Heart left ventricle (tissue), 16 donors: Measurements from ENCODE around the gene LILRB1. TPM values are rescaled to one million over a fixed set of nuclear protein-coding genes. Genes with fewer than 3 reads are reported as not detected.

Experiments used
- ATAC-seq, 4 donors: fragments of 200-7000 bp; cut with Tn5 transposase; one replicate each; pipeline ENCODE4 v1.9.1; 2020 to 2022; ENCODE audit warnings: moderate library complexity in 4 of 4, mild to moderate bottlenecking in 3 of 4, moderate number of reproducible peaks in 1 of 4
- DNase-seq, 5 donors: peaks; one replicate each; pipeline ENCODE4 v3.0.0-alpha.2; 2020
- H3K27ac ChIP-seq, 12 donors: fragments of 200-600 bp; sonication (generic) in 4 of 12; one replicate each; pipeline versions ENCODE4 v1.5.0 to v1.8.0; 2016 to 2022; ENCODE audit warnings: mild to moderate bottlenecking in 2 of 12
- H3K27me3 ChIP-seq, 9 donors: fragments of 200-600 bp; sonication (generic) in 2 of 9; one replicate each; pipeline versions ENCODE4 v1.5.1 to v1.8.0; 2016 to 2022; ENCODE audit warnings: mild to moderate bottlenecking in 3 of 9
- H3K36me3 ChIP-seq, 9 donors: fragments of 200-600 bp; sonication (generic) in 2 of 9; one replicate each; pipeline versions ENCODE4 v1.5.0 to v1.8.0; 2018 to 2022; ENCODE audit warnings: mild to moderate bottlenecking in 2 of 9
- H3K4me1 ChIP-seq, 12 donors: fragments of 200-600 bp; sonication (generic) in 4 of 12; one replicate each; pipeline versions ENCODE4 v1.5.0 to v1.8.0; 2016 to 2022; ENCODE audit warnings: mild to moderate bottlenecking in 3 of 12
- H3K4me3 ChIP-seq, 12 donors: fragments of 200-600 bp; sonication (generic) in 4 of 12; one replicate each; pipeline versions ENCODE4 v1.5.0 to v1.8.0; 2017 to 2022; ENCODE audit warnings: mild to moderate bottlenecking in 9 of 12, moderate library complexity in 4 of 12
- H3K9me3 ChIP-seq, 12 donors: fragments of 200-600 bp; sonication (generic) in 4 of 12; one replicate each; pipeline versions ENCODE4 v1.5.0 to v1.8.0; 2016 to 2022; ENCODE audit warnings: mild to moderate bottlenecking in 1 of 12
- POLR2A ChIP-seq, 2 donors: fragments of 450-650 bp; IDR thresholded peaks; one replicate each; pipeline ENCODE4 v1.6.1; 2017; ENCODE audit warnings: antibody characterized with exemption in 2 of 2, mild to moderate bottlenecking in 2 of 2, moderate library complexity in 2 of 2
- WGBS, 4 donors: extraction: QIAGEN DNeasy Blood & Tissue Kit in 2 of 4; methylation state at CpG; one replicate each; pipeline versions ENCODE4 v1.1.5 to v1.1.7; 2013 to 2018; 5-methylcytosine and 5-hydroxymethylcytosine counted together
- intact Hi-C, 10 donors: fragments of 100-400 bp; cut with DNase I; formaldehyde crosslinking; loops; one replicate each; pipeline versions ENCODE4 v1.11.1 to v1.14.2; 2022
- polyA plus RNA-seq, 2 donors: library from polyadenylated mRNA; stranded (reverse); fragments of 200-250 nt; gene quantifications; one replicate each; pipeline ENCODE4 v1.2.3, GENCODE V29; 2013
- total RNA-seq, 9 donors: library from RNA; depleted of rRNA in 2 of 9; stranded (reverse); fragments of >200 nt in 2 of 9; fragmentation: NEBNext Ultra II Directional in 3 of 9; extraction: Animal tissue kit (Norgen Biotek cat#: 25700) in 3 of 9; gene quantifications; one replicate each; pipeline versions ENCODE4 v1.1.0 to v1.2.4, GENCODE V29; 2016 to 2023
- TF ChIP-seq, protein P1 (sequence below), 12 donors: fragments of 200-600 bp; sonication (generic) in 4 of 12; IDR thresholded peaks; one replicate each; pipeline versions ENCODE4 v1.5.0 to v1.8.0; 2018 to 2022; ENCODE audit warnings: antibody characterized with exemption in 12 of 12, mild to moderate bottlenecking in 5 of 12
- donor health status: ischemic (EF 13 %, LVEDD 7.1; RV severe dilation, severe dysfunction).
- donor health status: healthy with polysubstance abuse.
- donor health status: DM: no; HTN: yes; CAD: no.
- donor health status: DM: no; HTN: no; CAD: no.
- donor health status: ischemic (EF 25% LVEDD 6.9; RV normal size, moderate dysfunction).
- donor health status: ischemic (EF 25% LVEDD 5.7; RV mildly dilated, moderate dysfunction).
- donor health status: healthy.
- donor health status: DM: yes; HTN: yes; CAD: no.
- donor health status: ischemic (EF 35%, LVEDD 5.7; RV mildly dilated, moderate dysfunction).
- donor health status: nonischemic (EF 11% LVEDD 7.7; RV severe dilation, severe dysfunction).
- donor health status: DM: yes; HTN: yes; CAD: no.
- donor health status: PGD.
- donor health status: ischemic (EF 29% LVEDD 5.4; RV normal size, mild dysfunction).
- donor health status: nonischemic (EF 23%, LVEDD 6.1; RV moderate dilation, normal function).

LILRB1 gene
- total and polyA plus RNA-seq, 11 donors = 0.16 to 35.6 (median 1.0) TPM

DNA sequence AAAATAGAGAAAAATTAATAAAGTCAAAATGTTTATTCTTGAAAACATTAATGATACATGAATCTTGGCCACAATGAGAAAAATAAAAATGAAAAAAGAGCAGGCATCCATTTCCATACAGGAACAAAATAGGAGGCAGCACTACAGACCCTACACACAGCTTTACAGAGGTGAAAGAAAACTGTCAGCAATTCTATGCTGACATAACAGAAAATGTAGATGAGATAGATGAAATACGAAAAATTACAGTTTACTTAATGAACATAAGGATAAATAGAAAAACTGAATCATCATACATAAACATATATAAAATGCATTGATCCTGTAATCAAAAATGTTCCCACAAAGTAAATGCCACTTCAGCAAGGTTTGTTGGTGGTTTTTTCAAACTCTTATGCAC lies 38.1 kb downstream of the LILRB1 start:
- H3K36me3 ChIP-seq = peaks cover 0 to 20% (median 0%) of the 10 kb centered on the region in 9 donors
- H3K4me3 ChIP-seq = no peak overlapping the region
- intact Hi-C loops = loop anchor here in 1 of 10 donors (10.0 kb wide), 1 partner anchor 256 kb away; no protein-coding TSS in a partner anchor
- no peak for ATAC-seq
- H3K9me3 ChIP-seq = peaks cover 0 to 27% (median 11%) of the 10 kb centered on the region in 12 donors
- H3K4me1 ChIP-seq = peaks cover 0 to 16% (median 0%) of the 10 kb centered on the region in 12 donors
- 44 to 57% (median 52%) methylated on average over 1 of the region's 1 CpG for WGBS, 4 donors
- H3K27ac ChIP-seq = no peak overlapping the region
- no peak for DNase-seq
- H3K27me3 ChIP-seq = peaks cover 0 to 15% (median 0%) of the 10 kb centered on the region in 9 donors
- TF ChIP-seq, protein P1, sequence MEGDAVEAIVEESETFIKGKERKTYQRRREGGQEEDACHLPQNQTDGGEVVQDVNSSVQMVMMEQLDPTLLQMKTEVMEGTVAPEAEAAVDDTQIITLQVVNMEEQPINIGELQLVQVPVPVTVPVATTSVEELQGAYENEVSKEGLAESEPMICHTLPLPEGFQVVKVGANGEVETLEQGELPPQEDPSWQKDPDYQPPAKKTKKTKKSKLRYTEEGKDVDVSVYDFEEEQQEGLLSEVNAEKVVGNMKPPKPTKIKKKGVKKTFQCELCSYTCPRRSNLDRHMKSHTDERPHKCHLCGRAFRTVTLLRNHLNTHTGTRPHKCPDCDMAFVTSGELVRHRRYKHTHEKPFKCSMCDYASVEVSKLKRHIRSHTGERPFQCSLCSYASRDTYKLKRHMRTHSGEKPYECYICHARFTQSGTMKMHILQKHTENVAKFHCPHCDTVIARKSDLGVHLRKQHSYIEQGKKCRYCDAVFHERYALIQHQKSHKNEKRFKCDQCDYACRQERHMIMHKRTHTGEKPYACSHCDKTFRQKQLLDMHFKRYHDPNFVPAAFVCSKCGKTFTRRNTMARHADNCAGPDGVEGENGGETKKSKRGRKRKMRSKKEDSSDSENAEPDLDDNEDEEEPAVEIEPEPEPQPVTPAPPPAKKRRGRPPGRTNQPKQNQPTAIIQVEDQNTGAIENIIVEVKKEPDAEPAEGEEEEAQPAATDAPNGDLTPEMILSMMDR (IDR thresholded peaks at IDR 0.05) = no peak
- no peak for TF ChIP-seq POLR2A (IDR thresholded peaks at IDR 0.05)

DNA sequence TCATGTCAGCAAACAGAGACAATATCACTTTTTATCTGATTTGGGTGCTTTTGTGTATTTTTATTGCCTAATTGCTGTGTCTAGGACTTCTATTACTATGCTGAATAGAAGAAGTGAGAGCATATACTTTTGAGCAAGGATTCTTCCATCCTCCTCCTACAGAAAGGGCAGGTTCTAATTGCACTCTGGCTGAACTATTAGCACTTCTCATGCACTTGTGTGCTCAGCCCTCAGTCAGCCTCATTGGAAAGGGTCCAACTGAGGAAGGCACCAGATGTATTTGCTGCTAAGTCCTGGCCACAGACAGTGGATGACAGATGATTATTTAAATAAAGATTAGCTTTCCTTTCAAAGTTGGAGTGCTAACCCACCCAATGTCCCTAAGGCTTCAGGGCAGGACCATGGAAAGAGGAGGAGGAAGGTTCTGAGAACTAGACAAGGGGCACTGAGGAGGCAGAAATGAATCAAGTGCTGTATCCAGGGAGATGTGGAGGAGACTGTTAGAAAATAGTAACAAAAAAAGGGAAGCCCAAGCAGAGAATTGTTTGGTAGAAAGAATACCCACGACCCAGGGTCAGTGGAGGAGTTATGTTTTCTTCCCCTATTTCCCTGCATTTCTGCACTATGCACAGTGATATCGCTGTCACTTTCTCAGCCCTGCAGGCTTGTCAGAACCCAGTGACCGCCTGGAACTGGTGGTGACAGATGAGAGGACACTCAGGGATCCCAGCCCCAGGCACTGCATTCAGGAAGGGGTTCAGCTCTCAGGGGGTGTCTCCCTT lies 40.5 kb downstream of the LILRB1 start:
- TF ChIP-seq, protein P1 (IDR thresholded peaks at IDR 0.05) = no peak
- TF ChIP-seq POLR2A (IDR thresholded peaks at IDR 0.05) = no peak
- Histone ChIP-seq H3K27me3 (peaks cover 0 to 15% (median 0%) of the 10 kb centered on the region in 9 donors), H3K9me3 (peaks cover 0 to 27% (median 11%) of the 10 kb centered on the region in 12 donors), H3K4me1 (peaks cover 0 to 16% (median 0%) of the 10 kb centered on the region in 12 donors), H3K27ac (no peak overlapping the region), H3K4me3 (no peak overlapping the region), H3K36me3 (peaks cover 0 to 8% (median 0%) of the 10 kb centered on the region in 9 donors)
- peak in 2 of 4 donors; percentile 13 to 38 for ATAC-seq
- intact Hi-C loops = loop anchor here in 4 of 10 donors (5.0 to 10.0 kb wide), 3 partner anchors 186 to 254 kb away; no protein-coding TSS in a partner anchor
- DNase-seq = no peak
- 37 to 55% (median 47%) methylated on average over 3 of the region's 3 CpGs for WGBS, 4 donors

DNA sequence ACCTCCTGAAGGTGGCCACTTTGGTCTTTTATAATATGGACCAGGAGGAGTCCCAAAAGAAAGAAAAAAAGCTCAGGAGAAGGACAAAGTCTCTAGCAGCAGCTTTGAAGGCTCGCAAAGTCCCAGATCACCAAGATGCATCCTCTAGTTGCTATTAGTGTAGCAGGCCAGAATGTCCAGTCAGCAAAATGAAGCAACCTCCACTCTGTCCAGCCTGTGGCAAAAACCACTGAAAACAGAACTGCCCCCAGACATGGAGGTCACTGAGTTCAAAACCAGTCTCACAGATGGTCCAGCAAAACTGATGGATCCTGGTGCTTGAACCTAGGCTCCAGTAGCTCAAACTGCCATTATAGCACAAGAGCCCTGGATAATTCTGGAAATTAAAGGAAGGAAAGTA lies 42.9 kb downstream of the LILRB1 start:
- WGBS, 4 donors = 84 to 88% (median 87%) methylated on average over 1 of the region's 1 CpG
- Histone ChIP-seq H3K9me3 (peaks cover 0 to 15% (median 6%) of the 10 kb centered on the region in 12 donors), H3K4me1 (peaks cover 0 to 16% (median 0%) of the 10 kb centered on the region in 12 donors), H3K27me3 (peaks cover 0 to 29% (median 0%) of the 10 kb centered on the region in 9 donors), H3K4me3 (no peak overlapping the region), H3K36me3 (no peaks in the 10 kb centered on the region), H3K27ac (no peak overlapping the region)
- ATAC-seq (peak in 2 of 4 donors; percentile 46 to 51), DNase-seq (no peak)
- TF ChIP-seq, protein P1 (IDR thresholded peaks at IDR 0.05) = no peak
- no peak for TF ChIP-seq POLR2A (IDR thresholded peaks at IDR 0.05)
- intact Hi-C loops = loop anchor here in 4 of 10 donors (5.0 to 10.0 kb wide), 3 partner anchors 188 to 252 kb away; no protein-coding TSS in a partner anchor

DNA sequence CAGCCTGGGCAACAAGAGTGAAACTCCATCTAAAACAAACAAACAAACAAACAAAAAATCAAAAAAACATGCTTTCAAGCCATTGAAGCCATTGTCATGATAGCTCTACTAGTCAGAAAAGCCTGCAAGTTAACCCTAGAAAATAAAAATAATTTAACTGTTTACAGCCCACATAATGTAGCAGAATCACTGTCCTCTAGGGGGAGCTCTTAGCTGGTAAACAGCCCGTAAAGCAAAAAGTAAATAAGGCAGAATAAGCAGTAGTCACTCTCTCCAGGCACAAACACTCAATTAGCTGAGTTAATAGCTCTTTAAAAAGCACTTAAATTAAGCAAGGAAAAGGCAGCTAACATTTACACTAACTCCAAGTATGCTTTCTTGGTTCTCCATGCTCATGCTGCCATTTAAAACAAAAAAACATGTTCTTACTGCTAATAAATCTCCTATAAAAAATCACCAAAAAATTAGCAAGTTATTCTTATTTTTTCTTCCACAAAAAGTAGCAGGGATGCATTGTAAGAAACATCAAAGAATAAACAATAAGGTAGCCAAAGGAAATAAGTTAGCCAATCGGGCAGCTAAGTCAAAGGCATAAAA lies 43.8 kb downstream of the LILRB1 start:
- Histone ChIP-seq H3K27me3 (peaks cover 0 to 30% (median 0%) of the 10 kb centered on the region in 9 donors), H3K4me1 (peaks cover 0 to 16% (median 0%) of the 10 kb centered on the region in 12 donors), H3K9me3 (peaks cover 0 to 9% (median 0%) of the 10 kb centered on the region in 12 donors), H3K4me3 (no peak overlapping the region), H3K27ac (no peak overlapping the region), H3K36me3 (no peaks in the 10 kb centered on the region)
- DNase-seq = no peak
- TF ChIP-seq, protein P1 (IDR thresholded peaks at IDR 0.05) = peak; percentile 38 to 66 (median 56)
- TF ChIP-seq POLR2A (IDR thresholded peaks at IDR 0.05) = no peak
- intact Hi-C loops = loop anchor here in 4 of 10 donors (5.0 to 10.0 kb wide), 3 partner anchors 189 to 251 kb away; no protein-coding TSS in a partner anchor
- ATAC-seq = no peak
- WGBS, 4 donors = 44 to 46% (median 45%) methylated on average over 2 of the region's 2 CpGs
